ENCODE measurements around the gene KCTD16. TPM values are rescaled to one million over a fixed set of nuclear protein-coding genes. Genes with fewer than 3 reads are reported as not detected.

Gene KCTD16
- 2.6 TPM for polyA plus RNA-seq
- long read RNA-seq, donor 1, result 0 reads
- long read RNA-seq, donor 2, result 0 reads
- long read RNA-seq, donor 3, result 0 reads
- long read RNA-seq, donor 4, result 0 reads
- long read RNA-seq, donor 5, result 0 reads
- long read RNA-seq, donor 6, result 0 reads
- long read RNA-seq, donor 7, result 0 reads
- long read RNA-seq, donor 8, result 0 reads
- long read RNA-seq, donor 9, result 0 reads
- long read RNA-seq, donor 10, result 0 reads
- long read RNA-seq, donor 11, result 0 reads

GRCh38 chr5:144170276-144171024, at the start of gene KCTD16, which contains the start of gene YIPF5:
Gene KCTD16 (plus strand): TSS chr5:144170873.
Gene YIPF5 (minus strand): TSS chr5:144170659. CDS start chr5:144169955, 704 bp downstream.
- H3K4me1 ChIP-seq (ENCODE audit: control insufficient read depth, insufficient read depth, low read length), result no peaks in the 10 kb centered on the region
- H3K27ac ChIP-seq (ENCODE audit: low read length), result peak within 1 kb of the TSS; percentile 84
- no CpG with 5 or more reads among the region's 39 CpGs for WGBS (ENCODE audit: insufficient coverage, low lambda C conversion rate)
- peak within 1 kb of the TSS; percentile 91 for H3K4me3 ChIP-seq (ENCODE audit: low read length)
- peak; percentile 98 for DNase-seq
- no peaks in the 10 kb centered on the region for H3K9me3 ChIP-seq (ENCODE audit: control insufficient read depth, low read depth, low read length)
- peaks cover 7% of the 10 kb centered on the region for H3K36me3 ChIP-seq (ENCODE audit: control insufficient read depth, insufficient read depth, low read length)
- H3K27me3 ChIP-seq (ENCODE audit: control insufficient read depth, insufficient read depth, low read length), result peaks cover 2% of the 10 kb centered on the region

- no peak for DNase-seq
- Histone ChIP-seq H3K27me3 (ENCODE audit: control insufficient read depth, insufficient read depth, low read length) (peaks cover under 1% of the 10 kb centered on the region), H3K36me3 (ENCODE audit: control insufficient read depth, insufficient read depth, low read length) (no peaks in the 10 kb centered on the region), H3K27ac (ENCODE audit: low read length) (no peak overlapping the region), H3K9me3 (ENCODE audit: control insufficient read depth, low read depth, low read length) (no peaks in the 10 kb centered on the region), H3K4me3 (ENCODE audit: low read length) (no peak overlapping the region), H3K4me1 (ENCODE audit: control insufficient read depth, insufficient read depth, low read length) (no peaks in the 10 kb centered on the region)
- 91% methylated on average over 1 of the region's 1 CpG for WGBS (ENCODE audit: insufficient coverage, low lambda C conversion rate)
Observed at GRCh38 chr5:144121577-144121976, 49.1 kb upstream of the KCTD16 start.

- 71% methylated on average over 2 of the region's 2 CpGs for WGBS (ENCODE audit: insufficient coverage, low lambda C conversion rate)
- H3K36me3 ChIP-seq (ENCODE audit: control insufficient read depth, insufficient read depth, low read length), result no peaks in the 10 kb centered on the region
- H3K4me1 ChIP-seq (ENCODE audit: control insufficient read depth, insufficient read depth, low read length), result no peaks in the 10 kb centered on the region
- H3K27ac ChIP-seq (ENCODE audit: low read length), result no peak overlapping the region
- peaks cover 2% of the 10 kb centered on the region for H3K27me3 ChIP-seq (ENCODE audit: control insufficient read depth, insufficient read depth, low read length)
- DNase-seq, result no peak
- no peak overlapping the region for H3K4me3 ChIP-seq (ENCODE audit: low read length)
- no peaks in the 10 kb centered on the region for H3K9me3 ChIP-seq (ENCODE audit: control insufficient read depth, low read depth, low read length)
Observed at GRCh38 chr5:144122081-144122480, 48.6 kb upstream of the KCTD16 start.

DNA sequence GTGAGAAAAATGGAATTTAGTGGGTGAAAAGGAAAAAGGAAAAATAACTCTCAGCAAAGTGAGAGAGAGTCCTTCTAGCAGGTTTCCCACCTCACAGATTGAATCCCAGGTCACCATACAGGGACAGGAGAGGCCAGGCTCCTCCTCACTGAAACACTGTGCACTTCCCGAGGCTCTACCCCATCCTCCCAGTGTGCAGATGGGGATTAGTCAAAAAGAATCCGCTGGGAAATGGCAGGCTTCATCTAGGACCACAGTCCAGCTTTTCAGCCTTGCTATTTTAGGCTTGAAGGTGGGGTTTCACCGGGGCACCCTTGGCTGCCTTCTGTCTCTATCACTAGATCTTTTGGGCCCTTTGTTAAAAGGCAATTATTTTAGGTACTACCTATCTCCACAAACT, 48.0 kb upstream of the KCTD16 start:
- Histone ChIP-seq H3K27me3 (ENCODE audit: control insufficient read depth, insufficient read depth, low read length) (peaks cover 2% of the 10 kb centered on the region), H3K9me3 (ENCODE audit: control insufficient read depth, low read depth, low read length) (no peaks in the 10 kb centered on the region), H3K36me3 (ENCODE audit: control insufficient read depth, insufficient read depth, low read length) (no peaks in the 10 kb centered on the region), H3K4me3 (ENCODE audit: low read length) (no peak overlapping the region), H3K27ac (ENCODE audit: low read length) (no peak overlapping the region), H3K4me1 (ENCODE audit: control insufficient read depth, insufficient read depth, low read length) (no peaks in the 10 kb centered on the region)
- no CpG with 5 or more reads among the region's 3 CpGs for WGBS (ENCODE audit: insufficient coverage, low lambda C conversion rate)
- DNase-seq, result no peak

- peaks cover 2% of the 10 kb centered on the region for H3K27me3 ChIP-seq (ENCODE audit: control insufficient read depth, insufficient read depth, low read length)
- 50% methylated on average over 2 of the region's 4 CpGs for WGBS (ENCODE audit: insufficient coverage, low lambda C conversion rate)
- no peak overlapping the region for H3K27ac ChIP-seq (ENCODE audit: low read length)
- H3K36me3 ChIP-seq (ENCODE audit: control insufficient read depth, insufficient read depth, low read length), result no peaks in the 10 kb centered on the region
- no peak for DNase-seq
- H3K9me3 ChIP-seq (ENCODE audit: control insufficient read depth, low read depth, low read length), result no peaks in the 10 kb centered on the region
- no peaks in the 10 kb centered on the region for H3K4me1 ChIP-seq (ENCODE audit: control insufficient read depth, insufficient read depth, low read length)
- no peak overlapping the region for H3K4me3 ChIP-seq (ENCODE audit: low read length)
Observed at GRCh38 chr5:144125163-144125726, 45.4 kb upstream of the KCTD16 start.

GRCh38 chr5:144126707-144127106, 44.0 kb upstream of the KCTD16 start:
- no peak for DNase-seq
- H3K36me3 ChIP-seq (ENCODE audit: control insufficient read depth, insufficient read depth, low read length), result no peaks in the 10 kb centered on the region
- H3K4me1 ChIP-seq (ENCODE audit: control insufficient read depth, insufficient read depth, low read length), result no peaks in the 10 kb centered on the region
- no peaks in the 10 kb centered on the region for H3K9me3 ChIP-seq (ENCODE audit: control insufficient read depth, low read depth, low read length)
- H3K27ac ChIP-seq (ENCODE audit: low read length), result no peak overlapping the region
- peaks cover 2% of the 10 kb centered on the region for H3K27me3 ChIP-seq (ENCODE audit: control insufficient read depth, insufficient read depth, low read length)
- no CpG with 5 or more reads among the region's 4 CpGs for WGBS (ENCODE audit: insufficient coverage, low lambda C conversion rate)
- H3K4me3 ChIP-seq (ENCODE audit: low read length), result no peak overlapping the region

DNA sequence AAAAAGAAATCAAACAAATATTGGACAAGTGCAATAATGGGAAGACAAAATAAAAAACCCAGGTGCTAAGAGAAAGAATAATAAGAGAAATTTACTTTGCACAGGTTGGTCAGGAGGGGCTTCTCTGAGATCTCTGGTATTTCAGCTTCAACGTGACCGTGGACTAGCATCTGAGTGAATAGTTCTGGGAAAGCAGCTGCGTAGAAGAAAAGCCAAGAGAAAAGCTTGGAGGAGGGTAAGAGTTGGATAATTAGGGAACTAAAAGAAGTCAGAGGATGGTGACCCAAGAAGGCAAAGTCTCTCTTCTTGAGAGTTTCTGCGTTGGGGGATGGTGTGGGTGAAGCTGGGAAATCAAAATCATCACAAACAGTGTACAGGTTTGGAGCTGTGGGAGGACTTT, 41.8 kb upstream of the KCTD16 start:
- WGBS (ENCODE audit: insufficient coverage, low lambda C conversion rate), result 100% methylated on average over 2 of the region's 4 CpGs

GRCh38 chr5:144130306-144130705, 40.4 kb upstream of the KCTD16 start:
- Histone ChIP-seq H3K27ac (ENCODE audit: low read length) (no peak overlapping the region), H3K36me3 (ENCODE audit: control insufficient read depth, insufficient read depth, low read length) (no peaks in the 10 kb centered on the region), H3K27me3 (ENCODE audit: control insufficient read depth, insufficient read depth, low read length) (peaks cover 2% of the 10 kb centered on the region), H3K9me3 (ENCODE audit: control insufficient read depth, low read depth, low read length) (no peaks in the 10 kb centered on the region), H3K4me1 (ENCODE audit: control insufficient read depth, insufficient read depth, low read length) (no peaks in the 10 kb centered on the region), H3K4me3 (ENCODE audit: low read length) (no peak overlapping the region)
- no peak for DNase-seq
- WGBS (ENCODE audit: insufficient coverage, low lambda C conversion rate), result 100% methylated on average over 2 of the region's 4 CpGs

More for the DNA sequence above, 41.8 kb upstream of the KCTD16 start:
- Histone ChIP-seq H3K9me3 (ENCODE audit: control insufficient read depth, low read depth, low read length) (no peaks in the 10 kb centered on the region), H3K27ac (ENCODE audit: low read length) (no peak overlapping the region), H3K27me3 (ENCODE audit: control insufficient read depth, insufficient read depth, low read length) (peaks cover 2% of the 10 kb centered on the region), H3K4me3 (ENCODE audit: low read length) (no peak overlapping the region), H3K4me1 (ENCODE audit: control insufficient read depth, insufficient read depth, low read length) (no peaks in the 10 kb centered on the region), H3K36me3 (ENCODE audit: control insufficient read depth, insufficient read depth, low read length) (no peaks in the 10 kb centered on the region)
- DNase-seq, result no peak

DNA sequence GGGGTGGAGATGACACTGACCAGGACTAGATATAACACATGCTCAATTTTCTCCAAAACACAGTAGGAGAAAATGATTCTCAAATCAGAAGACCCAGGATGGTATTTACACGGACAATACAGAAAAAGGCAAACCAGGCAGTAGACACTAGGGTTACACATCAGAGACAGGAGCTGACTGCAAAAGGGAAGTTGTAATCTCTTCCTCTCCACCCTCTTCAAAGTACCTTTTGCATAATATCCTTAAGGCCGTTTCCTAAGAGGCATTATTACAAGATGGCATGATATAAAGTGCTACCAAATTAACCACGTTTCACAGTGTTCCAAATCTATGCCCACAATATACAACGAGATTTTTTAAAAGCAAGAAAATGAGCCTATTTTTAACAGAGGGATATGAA, 39.4 kb upstream of the KCTD16 start:
- H3K4me1 ChIP-seq (ENCODE audit: control insufficient read depth, insufficient read depth, low read length), result no peaks in the 10 kb centered on the region
- no peak overlapping the region for H3K4me3 ChIP-seq (ENCODE audit: low read length)
- no peak overlapping the region for H3K27ac ChIP-seq (ENCODE audit: low read length)
- peaks cover 2% of the 10 kb centered on the region for H3K27me3 ChIP-seq (ENCODE audit: control insufficient read depth, insufficient read depth, low read length)
- WGBS (ENCODE audit: insufficient coverage, low lambda C conversion rate), result 90% methylated on average over 2 of the region's 4 CpGs
- no peak for DNase-seq
- H3K36me3 ChIP-seq (ENCODE audit: control insufficient read depth, insufficient read depth, low read length), result no peaks in the 10 kb centered on the region
- no peaks in the 10 kb centered on the region for H3K9me3 ChIP-seq (ENCODE audit: control insufficient read depth, low read depth, low read length)

GRCh38 chr5:144133050-144133633, 37.5 kb upstream of the KCTD16 start:
- DNase-seq, result no peak
- Histone ChIP-seq H3K36me3 (ENCODE audit: control insufficient read depth, insufficient read depth, low read length) (no peaks in the 10 kb centered on the region), H3K27ac (ENCODE audit: low read length) (no peak overlapping the region), H3K27me3 (ENCODE audit: control insufficient read depth, insufficient read depth, low read length) (no peaks in the 10 kb centered on the region), H3K9me3 (ENCODE audit: control insufficient read depth, low read depth, low read length) (no peaks in the 10 kb centered on the region), H3K4me3 (ENCODE audit: low read length) (no peak overlapping the region), H3K4me1 (ENCODE audit: control insufficient read depth, insufficient read depth, low read length) (no peaks in the 10 kb centered on the region)
- no CpG with 5 or more reads among the region's 4 CpGs for WGBS (ENCODE audit: insufficient coverage, low lambda C conversion rate)

All from large intestine (tissue), 12 donors.